Epithelial cell of prostate (primary cell): ENCODE measurements around the gene CEP72.
A peak's percentile ranks its signal among the peaks of the same experiment; 100 is the strongest.

Source experiments
- DNase-seq: peaks from one replicate; pipeline ENCODE4 v3.0.0-alpha.2; 2011; ENCODE audit warnings: low read depth, low spot score
- H3K27ac ChIP-seq: fragments of 450-650 bp; 2 replicates; pipeline ENCODE4 v1.5.1; 2017; ENCODE audit warnings: mild to moderate bottlenecking

The CEP72 gene

GRCh38 chr5:666816-667498 is 54.8 kb downstream of the CEP72 start:
- H3K27ac ChIP-seq: no peak overlapping the region
- no peak for DNase-seq

GRCh38 chr5:668283-668995 is 56.3 kb downstream of the CEP72 start:
- no peak overlapping the region for H3K27ac ChIP-seq
- DNase-seq: no peak

DNA sequence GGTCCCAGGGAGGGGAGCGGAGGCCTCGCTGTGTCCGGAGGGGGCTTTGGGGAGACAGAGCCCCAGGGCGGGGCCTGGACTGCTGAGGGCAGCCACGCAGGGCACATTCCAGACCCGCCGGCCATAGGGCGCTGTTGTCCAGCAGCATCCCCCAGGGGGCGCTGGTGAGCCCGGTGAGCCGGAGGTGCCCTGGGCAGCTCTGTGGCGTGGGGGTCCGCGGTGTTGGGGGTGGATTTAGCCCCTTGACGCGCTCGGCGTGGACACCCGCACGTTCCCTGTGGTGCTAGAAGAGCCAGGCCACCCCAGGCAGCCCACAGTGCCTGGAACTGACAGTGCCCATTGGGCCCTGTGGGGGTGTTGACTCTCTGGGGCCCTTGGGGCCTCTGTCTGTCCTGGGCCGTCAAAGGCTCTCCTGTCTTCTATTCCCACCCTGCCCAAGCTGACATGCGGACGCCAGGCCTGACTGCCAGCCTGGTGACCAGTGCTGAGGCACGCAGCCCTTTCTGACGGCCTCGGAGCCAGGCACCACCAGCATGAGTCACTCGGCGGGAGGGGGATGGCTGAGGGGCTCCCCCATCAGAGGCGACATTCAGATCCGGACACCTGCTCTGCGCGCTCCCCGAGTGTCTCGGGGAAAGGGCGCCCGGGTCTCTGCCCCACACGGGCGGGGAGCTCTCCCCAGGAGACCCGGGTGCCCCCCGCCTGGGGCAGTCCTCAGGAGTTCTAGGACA is 57.1 kb downstream of the CEP72 start:
- no peak for DNase-seq
- no peak overlapping the region for H3K27ac ChIP-seq

DNA sequence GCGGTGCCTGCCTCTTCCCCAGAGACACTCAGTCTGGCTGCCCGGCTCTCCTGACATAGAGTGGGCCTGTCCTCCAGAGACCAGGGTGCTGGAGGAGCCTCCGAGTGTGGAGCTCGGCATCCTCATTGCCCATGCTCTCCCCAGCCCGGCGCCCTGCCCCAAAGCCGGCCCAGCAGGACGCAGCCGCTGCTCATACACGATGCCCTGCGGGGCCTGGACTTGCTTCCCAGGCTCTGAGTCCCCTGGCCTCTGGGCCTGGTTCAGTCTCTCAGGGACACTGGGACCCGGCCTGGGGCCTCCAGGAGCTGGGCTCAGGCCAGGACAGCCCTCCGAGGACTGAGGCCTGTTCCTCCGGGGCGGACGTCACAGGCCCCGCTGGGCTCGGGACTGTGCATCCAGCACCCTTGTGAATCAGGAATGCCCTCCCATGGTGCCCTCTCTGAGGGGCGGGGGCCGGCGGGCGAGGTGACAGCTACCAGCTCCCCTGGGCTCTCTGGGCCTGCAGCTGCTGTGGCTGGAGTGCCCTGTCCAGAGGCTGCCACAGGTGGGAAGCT is 57.8 kb downstream of the CEP72 start:
- H3K27ac ChIP-seq: no peak overlapping the region
- no peak for DNase-seq

DNA sequence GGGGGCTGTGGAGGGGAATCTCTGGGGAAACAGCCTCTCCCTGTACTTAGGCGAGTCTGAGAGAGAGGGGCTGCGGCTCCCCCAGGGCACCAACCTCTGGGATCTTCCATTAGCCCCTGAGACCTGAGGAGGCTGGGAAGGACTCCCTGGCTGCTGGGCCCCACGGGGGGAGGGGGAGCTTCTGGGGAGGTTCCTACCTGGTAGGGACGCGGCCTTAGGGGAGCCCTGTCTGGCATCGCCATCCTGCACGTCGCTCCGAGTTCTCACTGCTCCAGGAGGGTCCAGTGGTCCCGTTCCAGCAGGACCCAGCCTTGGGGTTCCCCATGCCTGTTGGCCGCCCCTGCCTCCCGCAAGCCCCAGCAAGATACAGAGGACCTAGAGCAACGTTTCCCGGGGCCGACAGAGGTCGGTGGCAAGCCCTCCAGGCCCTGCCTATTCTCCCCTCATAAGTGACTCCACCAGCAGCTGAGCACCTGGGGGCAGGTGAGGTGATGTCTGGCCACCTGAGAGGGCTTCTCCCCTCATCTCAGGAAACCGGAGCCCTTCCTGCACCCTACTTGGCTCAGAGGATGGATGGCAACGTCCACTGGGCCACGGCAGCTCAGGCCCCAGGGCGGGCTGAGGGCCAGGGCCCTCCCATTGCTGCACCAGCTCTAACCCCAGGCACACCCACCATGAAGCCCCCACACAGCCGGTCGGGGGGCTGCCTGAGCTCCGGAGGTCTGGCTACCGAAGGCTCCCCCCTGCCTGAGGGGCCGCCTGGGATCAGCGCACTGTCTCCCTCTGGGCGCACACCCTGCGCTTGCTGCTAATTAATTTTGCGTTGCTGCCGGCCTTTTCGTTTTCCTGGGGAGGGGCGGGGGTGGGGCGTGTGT is 58.5 kb downstream of the CEP72 start:
- no peak for DNase-seq
- no peak overlapping the region for H3K27ac ChIP-seq

DNA sequence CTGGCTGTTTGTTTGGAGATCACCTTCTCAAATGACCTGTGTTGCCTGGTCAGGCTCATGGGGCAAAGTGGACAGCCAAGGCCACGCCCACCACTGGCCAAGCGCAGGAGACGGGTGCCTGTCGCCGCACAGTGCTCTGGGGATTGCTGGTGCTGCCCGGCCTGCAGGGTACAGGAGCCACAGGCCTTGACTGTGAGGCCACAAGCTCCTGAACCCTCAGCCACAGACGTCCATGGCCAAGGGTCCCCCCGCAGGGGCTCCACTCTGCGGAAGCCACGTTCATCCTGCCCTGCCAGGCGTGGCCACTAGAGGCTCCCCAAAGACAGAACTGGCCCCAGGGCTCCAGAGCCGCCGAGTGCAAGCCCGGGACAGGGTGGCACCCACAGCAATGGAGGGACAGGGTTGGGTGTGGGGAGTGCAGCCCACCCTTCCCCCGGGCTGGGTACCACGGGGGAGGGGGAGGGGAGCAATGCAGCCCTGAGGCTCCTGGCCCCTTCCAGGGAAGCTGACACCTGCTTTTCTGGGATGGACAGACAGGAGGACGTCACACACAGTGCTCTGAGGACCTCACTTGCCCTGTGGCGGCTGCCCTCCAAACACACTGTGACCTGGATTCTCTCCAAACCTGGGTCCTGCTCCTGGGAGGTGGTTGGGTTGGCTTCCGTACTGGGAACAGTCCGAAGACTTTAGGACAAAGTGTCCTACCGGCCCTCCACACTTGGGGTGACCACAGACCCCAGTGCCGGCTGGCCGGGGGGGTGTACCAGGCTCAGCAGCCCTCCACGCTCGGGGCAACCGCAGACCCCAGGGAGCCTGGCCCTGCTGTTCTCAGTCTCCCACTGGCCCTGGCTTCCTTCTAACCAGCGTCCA is 59.6 kb downstream of the CEP72 start:
- no peak overlapping the region for H3K27ac ChIP-seq
- no peak for DNase-seq

GRCh38 chr5:672329-673160 is 60.4 kb downstream of the CEP72 start:
- H3K27ac ChIP-seq: no peak overlapping the region
- peak; percentile 16 for DNase-seq

DNA sequence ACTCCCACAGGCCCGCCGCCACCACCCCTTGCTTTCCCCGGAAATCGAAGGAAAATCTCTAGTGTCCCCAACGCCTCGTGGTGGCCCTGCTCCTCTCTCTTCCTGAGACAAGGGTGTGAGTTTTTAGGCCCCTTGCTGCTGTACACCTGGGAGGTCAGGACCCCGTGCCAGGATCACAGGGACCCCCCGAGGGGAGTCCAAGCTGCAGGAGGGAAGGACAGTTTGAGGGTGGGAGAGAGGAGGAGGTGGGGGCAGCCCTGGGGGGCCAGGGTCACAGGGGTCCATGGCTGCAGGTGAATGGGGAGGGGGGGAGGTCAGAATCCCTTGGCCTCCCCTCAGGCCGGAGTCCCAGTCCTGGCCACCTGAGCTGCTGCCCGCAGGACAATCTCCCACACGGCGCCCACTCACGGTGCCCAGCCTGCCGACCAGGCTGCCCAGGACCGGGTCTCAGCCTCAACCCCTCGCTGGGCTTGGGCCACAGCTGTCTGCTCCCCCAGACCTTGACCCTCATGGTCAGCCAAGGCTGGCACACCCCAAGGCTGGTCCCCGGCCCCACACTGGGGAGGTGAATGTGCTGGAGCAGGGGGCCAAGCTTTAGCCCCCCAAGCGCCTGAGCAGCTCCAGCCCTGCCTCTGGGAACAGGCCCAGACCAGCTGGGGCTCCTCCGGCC is 61.2 kb downstream of the CEP72 start:
- H3K27ac ChIP-seq: no peak overlapping the region
- no peak for DNase-seq

- H3K27ac ChIP-seq: no peak overlapping the region
- DNase-seq: no peak
Observed at GRCh38 chr5:673831-674629, 61.9 kb downstream of the CEP72 start.

DNA sequence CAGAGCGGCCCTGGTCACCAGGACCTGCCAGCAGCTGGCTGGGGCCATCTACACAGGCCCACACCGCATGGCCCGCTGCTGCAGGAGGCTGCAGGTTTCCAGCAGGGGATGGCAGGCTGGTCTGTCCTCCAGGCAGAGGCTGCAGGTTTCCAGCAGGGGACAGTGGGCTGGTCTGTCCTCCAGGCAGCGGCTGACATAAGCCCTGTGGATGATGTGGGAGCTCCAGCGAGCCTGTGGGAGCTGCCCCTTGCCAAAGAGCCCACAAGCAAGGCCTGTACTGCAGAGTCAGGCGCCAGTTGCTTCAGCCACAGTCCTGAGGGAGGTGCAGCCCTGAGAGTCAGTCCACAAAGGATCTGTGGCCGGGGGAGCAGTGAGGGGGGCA is 62.5 kb downstream of the CEP72 start:
- DNase-seq: no peak
- H3K27ac ChIP-seq: no peak overlapping the region

DNA sequence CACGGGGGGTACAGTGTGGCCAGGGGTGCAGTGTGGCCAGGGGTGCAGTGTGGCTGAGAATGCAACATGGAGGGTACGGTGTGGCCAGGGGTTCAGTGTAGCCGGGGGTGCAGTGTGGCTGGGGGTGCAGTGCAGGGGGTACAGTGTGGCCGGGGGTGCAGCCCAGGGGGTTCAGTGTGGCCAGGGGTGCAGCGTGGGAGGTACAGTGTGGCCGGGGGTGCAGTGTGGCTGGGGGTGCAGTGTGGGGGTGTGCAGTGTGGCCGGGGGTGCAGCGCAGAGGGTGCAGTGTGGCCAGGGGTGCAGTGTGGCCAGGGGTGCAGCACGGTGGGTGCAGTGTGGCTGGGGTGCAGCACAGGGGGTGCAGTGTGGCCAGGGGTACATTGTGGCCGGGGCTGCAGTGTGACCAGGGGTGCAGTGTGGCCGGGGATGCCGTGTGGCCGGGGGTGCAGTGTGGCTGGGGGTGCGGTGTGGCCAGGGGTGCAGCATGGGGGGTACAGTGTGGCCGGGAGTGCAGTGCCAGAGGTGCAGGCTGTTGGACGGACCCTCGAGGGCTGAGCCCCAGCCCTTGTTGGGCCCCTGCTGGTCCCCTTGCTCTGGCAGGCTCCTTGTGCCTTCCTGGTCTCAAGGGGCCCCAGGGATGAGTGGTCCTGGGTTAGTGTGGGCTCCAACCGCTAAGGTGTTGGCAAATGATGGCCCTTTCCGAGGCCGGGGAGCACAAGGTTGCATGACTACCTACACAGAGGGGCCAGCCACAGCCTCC is 63.2 kb downstream of the CEP72 start:
- no peak overlapping the region for H3K27ac ChIP-seq
- DNase-seq: no peak

GRCh38 chr5:675871-676698 is 63.9 kb downstream of the CEP72 start:
- DNase-seq: no peak

GRCh38 chr5:676699-677076 is 64.5 kb downstream of the CEP72 start:
- H3K27ac ChIP-seq: no peak overlapping the region
- no peak for DNase-seq

More at GRCh38 chr5:675871-676698, 63.9 kb downstream of the CEP72 start:
- H3K27ac ChIP-seq: no peak overlapping the region

GRCh38 chr5:677131-678101 is 65.3 kb downstream of the CEP72 start:
- H3K27ac ChIP-seq: no peak overlapping the region
- DNase-seq: no peak
